ENCODE measurements around the gene ZNF362. TPM values are rescaled to one million over a fixed set of nuclear protein-coding genes. Genes with fewer than 3 reads are reported as not detected.

Gene ZNF362
- total RNA-seq, 1 donor from 2014 or later = 32.4 TPM

GRCh38 chr1:33249422-33249821 is 6.9 kb upstream of the ZNF362 start:
- no peaks in the 10 kb centered on the region for H3K9me3 ChIP-seq (replicated peaks)
- H3K27ac ChIP-seq (replicated peaks) = no peak overlapping the region
- no peak for DNase-seq
- no peak overlapping the region for H3K4me3 ChIP-seq
- H3K4me1 ChIP-seq = no peaks in the 10 kb centered on the region
- no peaks in the 10 kb centered on the region for H3K27me3 ChIP-seq (ENCODE audit: low read depth)
- no peaks in the 10 kb centered on the region for H3K36me3 ChIP-seq
- no peak for TF ChIP-seq CTCF (IDR thresholded peaks at IDR 0.05; ENCODE audit: borderline replicate concordance)
- intact Hi-C loops (cut with micrococcal nuclease) = no loop called here

GRCh38 chr1:33250217-33250616 is 6.1 kb upstream of the ZNF362 start:
- no peak for DNase-seq
- Histone ChIP-seq H3K9me3 (replicated peaks) (no peaks in the 10 kb centered on the region), H3K4me3 (no peak overlapping the region), H3K36me3 (no peaks in the 10 kb centered on the region), H3K27ac (replicated peaks) (no peak overlapping the region), H3K4me1 (peaks cover 5% of the 10 kb centered on the region), H3K27me3 (ENCODE audit: low read depth) (no peaks in the 10 kb centered on the region)
- TF ChIP-seq CTCF (IDR thresholded peaks at IDR 0.05; ENCODE audit: borderline replicate concordance) = no peak
- intact Hi-C loops (cut with micrococcal nuclease) = no loop called here

DNA sequence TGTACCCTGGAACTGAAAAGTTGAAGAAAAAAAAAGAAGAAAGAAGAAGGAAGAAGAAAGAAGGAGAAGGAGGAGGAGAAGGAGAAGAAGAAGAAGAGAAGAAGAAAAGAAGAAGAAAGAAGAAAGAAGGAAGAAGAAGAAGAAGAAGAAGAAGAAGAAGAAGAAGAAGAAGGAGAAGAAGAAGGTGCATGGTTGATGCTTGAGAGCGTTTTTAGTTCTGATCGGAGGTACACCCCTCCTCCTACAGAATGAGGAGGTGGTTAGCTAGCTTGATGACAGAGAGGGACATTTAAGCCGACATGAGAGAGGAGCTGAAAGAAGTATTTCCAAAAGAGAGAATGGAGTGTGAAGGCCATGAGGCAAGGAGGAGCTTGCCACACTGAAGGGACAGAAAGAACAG is 5.6 kb upstream of the ZNF362 start:
- no peak for TF ChIP-seq CTCF (IDR thresholded peaks at IDR 0.05; ENCODE audit: borderline replicate concordance)
- H3K9me3 ChIP-seq (replicated peaks) = no peaks in the 10 kb centered on the region
- peaks cover 10% of the 10 kb centered on the region for H3K4me1 ChIP-seq
- H3K4me3 ChIP-seq = no peak overlapping the region
- no peak overlapping the region for H3K27ac ChIP-seq (replicated peaks)
- H3K36me3 ChIP-seq = no peaks in the 10 kb centered on the region
- intact Hi-C loops (cut with micrococcal nuclease) = no loop called here
- no peaks in the 10 kb centered on the region for H3K27me3 ChIP-seq (ENCODE audit: low read depth)
- DNase-seq = no peak

GRCh38 chr1:33254491-33254890 is 1.8 kb upstream of the ZNF362 start:
- DNase-seq = no peak
- intact Hi-C loops (cut with micrococcal nuclease) = no loop called here
- Histone ChIP-seq H3K9me3 (replicated peaks) (no peaks in the 10 kb centered on the region), H3K4me1 (peaks cover 37% of the 10 kb centered on the region), H3K36me3 (no peaks in the 10 kb centered on the region), H3K27me3 (ENCODE audit: low read depth) (no peaks in the 10 kb centered on the region), H3K27ac (replicated peaks) (peak overlapping the region; percentile 98), H3K4me3 (no peak overlapping the region)
- no peak for TF ChIP-seq CTCF (IDR thresholded peaks at IDR 0.05; ENCODE audit: borderline replicate concordance)

GRCh38 chr1:33255347-33256220 is 708 bp upstream of the ZNF362 start:
- peak overlapping the region; percentile 98 for H3K27ac ChIP-seq (replicated peaks)
- DNase-seq = peak; percentile 71
- TF ChIP-seq CTCF (IDR thresholded peaks at IDR 0.05; ENCODE audit: borderline replicate concordance) = no peak
- H3K36me3 ChIP-seq = no peaks in the 10 kb centered on the region
- peaks cover 48% of the 10 kb centered on the region for H3K4me1 ChIP-seq
- no peaks in the 10 kb centered on the region for H3K9me3 ChIP-seq (replicated peaks)
- intact Hi-C loops (cut with micrococcal nuclease) = no loop called here
- H3K4me3 ChIP-seq = peak overlapping the region; percentile 88
- H3K27me3 ChIP-seq (ENCODE audit: low read depth) = no peaks in the 10 kb centered on the region

Measured in left ventricle myocardium inferior (tissue), 1 donor.